ENCODE measurements around the gene SON.
"Not testable (repeated sequence)": the region's sequence is repeated elsewhere in the genome, so short reads cannot be mapped to it uniquely, and the experiment has no call there.

The SON gene, protein sequence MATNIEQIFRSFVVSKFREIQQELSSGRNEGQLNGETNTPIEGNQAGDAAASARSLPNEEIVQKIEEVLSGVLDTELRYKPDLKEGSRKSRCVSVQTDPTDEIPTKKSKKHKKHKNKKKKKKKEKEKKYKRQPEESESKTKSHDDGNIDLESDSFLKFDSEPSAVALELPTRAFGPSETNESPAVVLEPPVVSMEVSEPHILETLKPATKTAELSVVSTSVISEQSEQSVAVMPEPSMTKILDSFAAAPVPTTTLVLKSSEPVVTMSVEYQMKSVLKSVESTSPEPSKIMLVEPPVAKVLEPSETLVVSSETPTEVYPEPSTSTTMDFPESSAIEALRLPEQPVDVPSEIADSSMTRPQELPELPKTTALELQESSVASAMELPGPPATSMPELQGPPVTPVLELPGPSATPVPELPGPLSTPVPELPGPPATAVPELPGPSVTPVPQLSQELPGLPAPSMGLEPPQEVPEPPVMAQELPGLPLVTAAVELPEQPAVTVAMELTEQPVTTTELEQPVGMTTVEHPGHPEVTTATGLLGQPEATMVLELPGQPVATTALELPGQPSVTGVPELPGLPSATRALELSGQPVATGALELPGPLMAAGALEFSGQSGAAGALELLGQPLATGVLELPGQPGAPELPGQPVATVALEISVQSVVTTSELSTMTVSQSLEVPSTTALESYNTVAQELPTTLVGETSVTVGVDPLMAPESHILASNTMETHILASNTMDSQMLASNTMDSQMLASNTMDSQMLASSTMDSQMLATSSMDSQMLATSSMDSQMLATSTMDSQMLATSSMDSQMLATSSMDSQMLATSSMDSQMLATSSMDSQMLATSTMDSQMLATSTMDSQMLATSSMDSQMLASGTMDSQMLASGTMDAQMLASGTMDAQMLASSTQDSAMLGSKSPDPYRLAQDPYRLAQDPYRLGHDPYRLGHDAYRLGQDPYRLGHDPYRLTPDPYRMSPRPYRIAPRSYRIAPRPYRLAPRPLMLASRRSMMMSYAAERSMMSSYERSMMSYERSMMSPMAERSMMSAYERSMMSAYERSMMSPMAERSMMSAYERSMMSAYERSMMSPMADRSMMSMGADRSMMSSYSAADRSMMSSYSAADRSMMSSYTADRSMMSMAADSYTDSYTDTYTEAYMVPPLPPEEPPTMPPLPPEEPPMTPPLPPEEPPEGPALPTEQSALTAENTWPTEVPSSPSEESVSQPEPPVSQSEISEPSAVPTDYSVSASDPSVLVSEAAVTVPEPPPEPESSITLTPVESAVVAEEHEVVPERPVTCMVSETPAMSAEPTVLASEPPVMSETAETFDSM (N-terminal part only)

DNA sequence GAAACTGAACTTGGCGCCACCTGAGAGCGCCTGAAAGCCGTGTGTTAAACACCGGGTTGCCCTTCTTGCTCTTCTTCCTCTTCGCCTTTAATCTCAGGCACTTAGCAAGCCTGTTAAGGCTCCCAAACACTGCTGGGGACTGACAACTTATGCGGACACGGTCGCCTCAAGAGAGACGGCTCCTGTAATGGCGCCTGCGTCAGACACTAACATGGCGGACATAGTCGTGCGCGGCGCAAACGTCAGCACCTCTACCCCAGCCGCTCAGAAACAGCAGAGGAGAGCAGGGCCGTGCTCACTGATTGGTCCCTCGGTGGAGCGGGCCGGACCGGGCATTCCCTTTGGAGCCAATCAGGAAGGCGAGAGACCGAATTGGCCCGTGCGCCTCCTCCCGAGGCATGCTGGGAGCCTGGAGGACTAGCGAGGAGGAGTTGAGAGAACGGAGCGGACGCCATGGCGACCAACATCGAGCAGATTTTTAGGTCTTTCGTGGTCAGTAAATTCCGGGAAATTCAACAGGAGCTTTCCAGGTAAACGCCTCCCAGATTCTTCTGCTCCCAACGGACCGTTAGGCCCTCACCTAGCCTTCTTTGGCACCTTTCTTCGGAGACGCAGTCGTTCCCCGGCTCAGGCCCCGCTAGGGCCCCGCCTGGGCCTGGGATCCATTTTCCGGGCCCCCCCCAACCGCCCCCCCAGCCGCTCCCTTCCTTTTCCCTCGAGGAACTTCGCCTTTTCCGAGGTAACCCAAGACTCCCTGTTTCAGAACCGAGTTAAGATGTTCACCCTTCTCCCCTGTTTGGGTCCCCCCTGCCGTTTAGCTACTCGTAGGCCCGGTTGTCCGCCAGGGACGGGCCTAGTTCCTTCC lies at the start of gene SON:
SON (plus strand) TSS at position 399 of the 865 bp plus-strand sequence; CDS start at position 454, 55 bp downstream.
- peak within 1 kb of the TSS; percentile 99 to 100 for H3K9ac ChIP-seq (ENCODE audit: low read depth in 1 of 2, low read length in 2 of 2)
- peak within 1 kb of the TSS; percentile 93 to 99 for H3K4me3 ChIP-seq (ENCODE audit: low read length in 2 of 2)
- H3K36me3 ChIP-seq (ENCODE audit: control insufficient read depth in 2 of 2, insufficient read depth in 2 of 2, low read length in 2 of 2) = peaks cover 12% of the 10 kb centered on the region in 2 donors
- peak within 1 kb of the TSS; percentile 100 for H3K27ac ChIP-seq (ENCODE audit: low read depth in 2 of 2, low read length in 2 of 2)
- no peaks in the 10 kb centered on the region for H3K9me3 ChIP-seq (ENCODE audit: control insufficient read depth in 2 of 2, low read length in 2 of 2)
- peaks cover 11 to 14% of the 10 kb centered on the region in 2 donors for H3K4me1 ChIP-seq (ENCODE audit: control insufficient read depth in 2 of 2, insufficient read depth in 2 of 2, low read length in 2 of 2)
- no peaks in the 10 kb centered on the region for H3K27me3 ChIP-seq (ENCODE audit: control insufficient read depth in 2 of 2, insufficient read depth in 2 of 2, low read length in 2 of 2)

DNA sequence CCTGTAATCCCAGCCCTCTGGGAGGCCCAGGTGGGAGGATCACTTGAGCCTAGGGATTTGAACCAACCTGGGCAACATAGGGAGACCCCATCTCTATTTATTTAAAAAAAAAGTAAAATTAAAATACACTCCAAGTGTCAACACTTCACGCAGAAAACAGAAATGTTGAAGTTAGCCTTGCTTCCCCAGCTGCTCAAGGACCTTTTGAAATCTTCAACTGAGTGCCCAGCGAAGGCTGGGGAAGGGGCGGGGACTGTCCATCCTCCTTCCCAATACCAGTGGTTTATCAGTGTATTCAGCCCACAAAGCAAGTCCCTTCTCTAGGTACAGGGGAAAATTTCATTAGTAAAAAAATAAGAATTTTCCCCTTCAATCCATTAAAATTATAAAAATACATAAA lies 49.1 kb upstream of the SON start:
- Histone ChIP-seq H3K9ac (ENCODE audit: low read depth in 1 of 2, low read length in 2 of 2) (no peak overlapping the region), H3K27me3 (ENCODE audit: control insufficient read depth in 2 of 2, insufficient read depth in 2 of 2, low read length in 2 of 2) (no peaks in the 10 kb centered on the region), H3K4me1 (ENCODE audit: control insufficient read depth in 2 of 2, insufficient read depth in 2 of 2, low read length in 2 of 2) (peaks cover 0 to 9% of the 10 kb centered on the region in 2 donors), H3K27ac (ENCODE audit: low read depth in 2 of 2, low read length in 2 of 2) (no peak overlapping the region), H3K36me3 (ENCODE audit: control insufficient read depth in 2 of 2, insufficient read depth in 2 of 2, low read length in 2 of 2) (no peaks in the 10 kb centered on the region), H3K4me3 (ENCODE audit: low read length in 2 of 2) (no peak overlapping the region), H3K9me3 (ENCODE audit: control insufficient read depth in 2 of 2, low read length in 2 of 2) (no peaks in the 10 kb centered on the region)

DNA sequence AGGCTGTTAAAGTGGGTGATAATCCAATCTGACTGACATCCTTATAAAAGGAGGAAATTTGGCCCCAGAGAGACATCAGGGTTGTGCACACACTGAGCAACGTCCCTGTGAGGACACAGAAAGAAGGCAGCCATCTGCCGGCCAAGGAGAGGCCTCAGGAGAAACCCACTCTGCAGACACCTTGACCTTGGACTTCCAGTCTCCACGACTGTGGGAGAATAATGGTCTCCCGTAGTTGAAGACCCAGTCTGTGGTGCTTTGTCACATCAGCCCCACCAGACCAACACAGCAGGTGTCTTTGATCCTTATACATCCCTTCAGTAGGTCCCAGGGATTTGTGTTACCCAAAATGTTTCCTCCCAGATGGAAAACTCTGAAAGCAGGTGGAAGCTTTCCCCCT lies 47.1 kb upstream of the SON start:
- peaks cover 0 to 8% of the 10 kb centered on the region in 2 donors for H3K4me1 ChIP-seq (ENCODE audit: control insufficient read depth in 2 of 2, insufficient read depth in 2 of 2, low read length in 2 of 2)
- no peaks in the 10 kb centered on the region for H3K27me3 ChIP-seq (ENCODE audit: control insufficient read depth in 2 of 2, insufficient read depth in 2 of 2, low read length in 2 of 2)
- no peaks in the 10 kb centered on the region for H3K9me3 ChIP-seq (ENCODE audit: control insufficient read depth in 2 of 2, low read length in 2 of 2)
- no peak overlapping the region for H3K9ac ChIP-seq (ENCODE audit: low read depth in 1 of 2, low read length in 2 of 2)
- H3K27ac ChIP-seq (ENCODE audit: low read depth in 2 of 2, low read length in 2 of 2) = no peak overlapping the region
- no peak overlapping the region for H3K4me3 ChIP-seq (ENCODE audit: low read length in 2 of 2)
- no peaks in the 10 kb centered on the region for H3K36me3 ChIP-seq (ENCODE audit: control insufficient read depth in 2 of 2, insufficient read depth in 2 of 2, low read length in 2 of 2)

DNA sequence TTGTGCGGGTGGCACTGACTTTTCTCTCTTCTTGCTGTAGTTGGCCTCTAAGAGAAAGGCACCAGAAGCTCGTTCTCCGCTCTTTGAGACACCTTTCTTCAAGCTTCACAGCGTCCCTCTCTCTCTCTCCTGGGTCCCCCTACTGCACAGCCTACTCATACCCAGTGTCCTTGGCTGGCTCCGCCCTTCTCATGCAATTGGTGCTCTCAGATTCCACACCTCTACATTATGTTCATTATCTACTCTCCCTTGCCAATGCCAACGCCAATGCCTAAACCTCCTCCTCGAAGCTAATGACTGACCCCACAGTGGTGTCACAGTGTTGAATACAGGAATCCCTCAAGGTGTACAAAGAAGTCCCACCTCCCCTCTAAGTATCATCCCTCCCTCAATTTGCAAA lies 46.5 kb upstream of the SON start:
- no peak overlapping the region for H3K9ac ChIP-seq (ENCODE audit: low read depth in 1 of 2, low read length in 2 of 2)
- H3K4me3 ChIP-seq (ENCODE audit: low read length in 2 of 2) = no peak overlapping the region
- H3K4me1 ChIP-seq (ENCODE audit: control insufficient read depth in 2 of 2, insufficient read depth in 2 of 2, low read length in 2 of 2) = peaks cover 0 to 3% of the 10 kb centered on the region in 2 donors
- H3K36me3 ChIP-seq (ENCODE audit: control insufficient read depth in 2 of 2, insufficient read depth in 2 of 2, low read length in 2 of 2) = no peaks in the 10 kb centered on the region
- H3K27me3 ChIP-seq (ENCODE audit: control insufficient read depth in 2 of 2, insufficient read depth in 2 of 2, low read length in 2 of 2) = no peaks in the 10 kb centered on the region
- no peaks in the 10 kb centered on the region for H3K9me3 ChIP-seq (ENCODE audit: control insufficient read depth in 2 of 2, low read length in 2 of 2)
- H3K27ac ChIP-seq (ENCODE audit: low read depth in 2 of 2, low read length in 2 of 2) = no peak overlapping the region

DNA sequence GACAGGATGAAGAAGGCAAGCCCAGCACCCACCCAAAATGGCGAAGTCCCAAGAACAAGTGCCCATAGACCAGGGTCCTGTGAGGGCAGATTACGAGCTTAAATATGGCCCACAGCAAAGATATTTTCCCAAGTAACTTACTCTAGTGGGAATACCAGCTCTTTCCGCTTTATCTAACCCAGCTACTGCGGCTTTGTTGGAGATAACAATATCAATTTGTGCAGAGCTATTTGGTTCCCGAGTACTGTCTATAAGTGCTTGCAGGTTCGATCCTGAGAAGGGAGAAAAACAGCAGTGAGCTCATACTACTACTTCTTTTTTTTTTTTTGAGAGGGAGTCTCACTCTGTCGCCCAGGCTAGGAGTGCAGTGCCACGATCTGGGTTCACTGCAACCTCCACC lies 37.0 kb upstream of the SON start:
- peaks cover 26 to 37% of the 10 kb centered on the region in 2 donors for H3K36me3 ChIP-seq (ENCODE audit: control insufficient read depth in 2 of 2, insufficient read depth in 2 of 2, low read length in 2 of 2)
- H3K4me1 ChIP-seq (ENCODE audit: control insufficient read depth in 2 of 2, insufficient read depth in 2 of 2, low read length in 2 of 2) = no peaks in the 10 kb centered on the region
- H3K27me3 ChIP-seq (ENCODE audit: control insufficient read depth in 2 of 2, insufficient read depth in 2 of 2, low read length in 2 of 2) = no peaks in the 10 kb centered on the region
- no peak overlapping the region for H3K4me3 ChIP-seq (ENCODE audit: low read length in 2 of 2)
- no peak overlapping the region for H3K9ac ChIP-seq (ENCODE audit: low read depth in 1 of 2, low read length in 2 of 2)
- no peak overlapping the region for H3K27ac ChIP-seq (ENCODE audit: low read depth in 2 of 2, low read length in 2 of 2)
- no peaks in the 10 kb centered on the region for H3K9me3 ChIP-seq (ENCODE audit: control insufficient read depth in 2 of 2, low read length in 2 of 2)

DNA sequence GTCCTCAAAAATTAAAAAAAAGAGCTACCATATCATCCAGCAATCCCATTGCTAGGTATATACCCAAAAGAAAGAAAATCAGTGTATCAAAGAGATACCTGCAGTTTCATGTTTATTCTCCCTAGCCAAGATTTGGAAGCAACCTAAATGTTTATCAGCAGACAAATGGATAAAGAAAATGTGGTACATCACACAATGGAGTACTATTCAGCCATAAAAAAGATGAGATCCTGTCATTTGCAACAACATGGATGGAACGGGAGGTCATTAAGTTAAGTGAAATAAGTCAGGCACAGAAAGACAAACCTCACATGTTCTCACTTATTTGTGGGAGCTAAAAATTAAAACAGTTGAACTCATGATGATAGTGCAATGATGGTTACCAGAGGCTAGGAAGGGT lies 35.8 kb upstream of the SON start:
- H3K9ac ChIP-seq (ENCODE audit: low read depth in 1 of 2, low read length in 2 of 2); H3K9me3 ChIP-seq (ENCODE audit: control insufficient read depth in 2 of 2, low read length in 2 of 2); H3K27me3 ChIP-seq (ENCODE audit: control insufficient read depth in 2 of 2, insufficient read depth in 2 of 2, low read length in 2 of 2); H3K27ac ChIP-seq (ENCODE audit: low read depth in 2 of 2, low read length in 2 of 2); H3K4me1 ChIP-seq (ENCODE audit: control insufficient read depth in 2 of 2, insufficient read depth in 2 of 2, low read length in 2 of 2); H3K4me3 ChIP-seq (ENCODE audit: low read length in 2 of 2): not testable (repeated sequence)
- peaks cover 35 to 43% of the 10 kb centered on the region in 2 donors for H3K36me3 ChIP-seq (ENCODE audit: control insufficient read depth in 2 of 2, insufficient read depth in 2 of 2, low read length in 2 of 2)

DNA sequence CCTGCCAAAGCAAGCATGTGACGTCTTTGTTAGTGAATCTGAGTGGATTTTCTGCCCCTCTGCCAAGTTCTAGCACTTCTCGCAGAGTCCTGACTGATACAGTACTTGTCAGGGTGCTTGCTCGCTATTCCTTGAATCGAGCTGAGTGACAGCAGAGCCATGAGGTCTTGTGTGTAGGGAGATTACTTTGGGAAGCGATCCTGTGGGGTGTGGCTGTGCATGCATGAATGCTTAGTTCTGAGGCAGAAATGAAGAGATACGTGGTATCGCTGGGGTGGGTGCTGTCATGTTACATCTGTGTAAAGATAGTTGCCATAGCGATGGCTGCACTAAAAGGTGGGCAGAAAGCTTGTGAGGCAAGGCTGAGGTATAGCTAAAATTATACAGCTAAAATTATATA lies 32.0 kb upstream of the SON start:
- no peaks in the 10 kb centered on the region for H3K9me3 ChIP-seq (ENCODE audit: control insufficient read depth in 2 of 2, low read length in 2 of 2)
- no peaks in the 10 kb centered on the region for H3K27me3 ChIP-seq (ENCODE audit: control insufficient read depth in 2 of 2, insufficient read depth in 2 of 2, low read length in 2 of 2)
- no peak overlapping the region for H3K9ac ChIP-seq (ENCODE audit: low read depth in 1 of 2, low read length in 2 of 2)
- H3K4me1 ChIP-seq (ENCODE audit: control insufficient read depth in 2 of 2, insufficient read depth in 2 of 2, low read length in 2 of 2) = no peaks in the 10 kb centered on the region
- H3K4me3 ChIP-seq (ENCODE audit: low read length in 2 of 2) = no peak overlapping the region
- peaks cover 37 to 43% of the 10 kb centered on the region in 2 donors for H3K36me3 ChIP-seq (ENCODE audit: control insufficient read depth in 2 of 2, insufficient read depth in 2 of 2, low read length in 2 of 2)
- H3K27ac ChIP-seq (ENCODE audit: low read depth in 2 of 2, low read length in 2 of 2) = no peak overlapping the region

DNA sequence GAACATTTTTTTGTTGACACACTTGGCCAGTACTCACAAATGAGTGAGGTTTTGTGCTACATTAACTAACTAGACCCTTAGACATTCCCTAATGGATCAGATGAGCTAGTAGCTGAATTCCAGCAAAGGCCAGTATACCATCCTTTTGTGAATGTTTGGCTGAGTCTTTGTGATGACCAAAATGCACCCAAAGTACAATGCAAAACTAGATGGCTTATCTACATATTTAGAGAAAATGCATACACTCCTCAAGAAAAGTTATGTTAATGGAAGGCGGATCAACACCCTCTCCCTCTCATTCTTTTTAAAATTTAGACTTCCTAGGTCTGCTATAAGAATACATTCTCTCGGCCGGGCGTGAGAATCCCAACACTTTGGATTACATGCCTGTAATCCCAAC lies 31.2 kb upstream of the SON start:
- no peak overlapping the region for H3K9ac ChIP-seq (ENCODE audit: low read depth in 1 of 2, low read length in 2 of 2)
- no peak overlapping the region for H3K27ac ChIP-seq (ENCODE audit: low read depth in 2 of 2, low read length in 2 of 2)
- no peaks in the 10 kb centered on the region for H3K4me1 ChIP-seq (ENCODE audit: control insufficient read depth in 2 of 2, insufficient read depth in 2 of 2, low read length in 2 of 2)
- no peaks in the 10 kb centered on the region for H3K27me3 ChIP-seq (ENCODE audit: control insufficient read depth in 2 of 2, insufficient read depth in 2 of 2, low read length in 2 of 2)
- H3K9me3 ChIP-seq (ENCODE audit: control insufficient read depth in 2 of 2, low read length in 2 of 2) = no peaks in the 10 kb centered on the region
- H3K36me3 ChIP-seq (ENCODE audit: control insufficient read depth in 2 of 2, insufficient read depth in 2 of 2, low read length in 2 of 2) = peaks cover 41 to 48% of the 10 kb centered on the region in 2 donors
- H3K4me3 ChIP-seq (ENCODE audit: low read length in 2 of 2) = no peak overlapping the region

DNA sequence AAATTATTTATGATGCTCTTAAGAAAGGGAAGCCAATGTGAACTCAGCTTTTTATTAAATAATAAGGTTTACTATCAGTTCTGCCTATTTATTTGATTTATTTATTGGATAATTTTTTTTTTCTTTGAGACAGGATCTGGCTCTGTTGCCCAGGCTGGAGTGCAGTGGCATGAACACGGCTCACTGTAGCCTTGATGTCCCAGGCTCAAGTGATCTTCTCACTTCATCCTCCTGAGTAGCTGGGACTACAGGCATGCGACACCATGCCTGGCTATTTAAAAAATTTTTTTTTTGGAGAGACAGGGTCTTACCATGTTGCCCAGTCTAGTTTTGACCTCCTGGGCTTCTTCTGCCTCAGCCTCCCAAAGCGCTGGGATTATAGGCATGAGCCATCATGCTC lies 30.4 kb upstream of the SON start:
- Histone ChIP-seq H3K27ac (ENCODE audit: low read depth in 2 of 2, low read length in 2 of 2) (no peak overlapping the region), H3K9me3 (ENCODE audit: control insufficient read depth in 2 of 2, low read length in 2 of 2) (no peaks in the 10 kb centered on the region), H3K9ac (ENCODE audit: low read depth in 1 of 2, low read length in 2 of 2) (no peak overlapping the region), H3K4me1 (ENCODE audit: control insufficient read depth in 2 of 2, insufficient read depth in 2 of 2, low read length in 2 of 2) (no peaks in the 10 kb centered on the region), H3K4me3 (ENCODE audit: low read length in 2 of 2) (no peak overlapping the region), H3K27me3 (ENCODE audit: control insufficient read depth in 2 of 2, insufficient read depth in 2 of 2, low read length in 2 of 2) (no peaks in the 10 kb centered on the region), H3K36me3 (ENCODE audit: control insufficient read depth in 2 of 2, insufficient read depth in 2 of 2, low read length in 2 of 2) (peaks cover 46 to 53% of the 10 kb centered on the region in 2 donors)
